Dermis blood vessel endothelial cell (primary cell): ENCODE results near the gene DEF6. TPM values are rescaled to one million over a fixed set of nuclear protein-coding genes. Genes with fewer than 3 reads are reported as not detected.
A peak's percentile ranks its signal among the peaks of the same experiment; 100 is the strongest.

Experiments
- DNase-seq: peaks from one replicate; pipeline ENCODE4 v3.0.0; 2010
- total RNA-seq: library from RNA; depleted of rRNA; stranded (reverse); fragments of >200 nt; gene quantifications from 2 replicates; pipeline ENCODE4 v1.2.3, GENCODE V29; 2014

DEF6 gene
- total RNA-seq, 1 donor from 2014 or later = 1.0 TPM

DNA sequence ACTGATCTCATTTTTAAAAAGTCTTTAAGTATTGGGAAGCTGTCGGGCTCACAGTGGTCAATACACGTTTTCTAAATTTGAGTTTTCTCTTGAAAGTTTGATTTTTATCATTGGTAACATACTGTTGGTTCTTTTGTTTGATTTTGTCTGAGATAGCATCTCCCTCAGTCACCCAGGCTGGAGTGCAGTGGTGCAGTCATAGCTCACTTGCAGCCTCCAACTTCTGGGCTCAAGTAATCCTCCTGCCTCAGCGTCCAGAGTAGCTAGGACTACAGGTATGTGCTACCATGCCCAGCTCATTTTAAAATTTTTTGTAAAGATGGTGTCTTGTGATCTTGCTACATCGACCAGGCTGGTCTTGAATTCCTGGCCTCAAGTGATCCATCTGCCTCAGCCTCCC, 53.8 kb downstream of the DEF6 start:
- DNase-seq = no peak

- DNase-seq = no peak
Observed at GRCh38 chr6:35352735-35353134, 55.1 kb downstream of the DEF6 start.

DNA sequence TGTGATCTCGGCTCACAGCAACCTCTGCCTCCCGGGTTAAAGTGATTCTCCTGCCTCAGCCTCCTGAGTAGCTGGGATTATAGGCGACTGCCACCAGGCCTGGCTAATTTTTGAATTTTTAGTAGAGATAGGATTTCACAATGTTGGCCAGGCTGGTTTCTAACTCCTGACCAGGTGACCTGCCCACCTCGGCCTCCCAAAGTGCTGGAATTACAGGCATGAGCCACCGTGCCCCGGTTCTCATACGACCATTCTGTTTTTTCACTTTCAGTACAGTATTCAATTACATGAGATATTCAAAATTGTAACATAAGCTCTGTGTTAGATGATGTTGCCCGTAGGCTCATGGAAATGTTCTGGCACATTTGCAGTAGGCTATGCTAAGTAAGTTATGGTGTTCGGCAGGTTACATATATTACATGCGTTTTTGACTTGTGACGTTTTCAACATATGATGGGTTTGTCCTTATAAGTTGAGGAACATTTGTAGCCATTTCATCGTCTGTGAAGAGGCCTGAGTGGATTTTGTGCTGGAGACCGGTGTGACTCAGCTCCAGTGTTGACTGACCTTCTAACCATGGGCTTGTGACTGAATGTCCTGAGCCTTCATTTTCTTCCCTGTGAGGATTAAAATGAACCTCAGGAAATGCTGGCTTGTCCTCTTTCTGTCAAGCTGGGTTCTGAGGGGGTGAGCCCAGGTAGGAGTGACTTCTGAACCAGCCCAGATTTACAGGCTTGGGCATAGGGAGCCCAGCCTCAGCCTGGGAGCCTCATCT, 56.9 kb downstream of the DEF6 start:
- no peak for DNase-seq

- no peak for DNase-seq
Observed at GRCh38 chr6:35356391-35356790, 58.8 kb downstream of the DEF6 start.

DNA sequence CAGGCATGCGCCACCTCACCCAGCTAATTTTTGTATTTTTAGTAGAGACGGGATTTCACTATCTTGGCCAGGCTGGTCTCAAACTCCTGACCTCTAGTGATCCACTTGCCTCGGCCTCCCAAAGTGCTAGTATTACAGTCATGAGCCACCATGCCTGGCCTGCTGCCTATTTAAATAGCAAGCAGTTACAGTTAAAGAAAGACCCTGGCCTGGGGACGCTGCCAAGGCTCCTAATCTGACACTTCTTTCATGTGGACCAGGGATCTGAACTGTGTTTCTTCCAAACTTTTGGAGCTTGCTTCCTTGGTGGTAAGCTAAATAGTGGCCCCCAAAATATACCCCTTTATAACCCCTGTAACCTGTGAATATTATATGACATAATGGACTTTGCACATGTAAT, 60.1 kb downstream of the DEF6 start:
- no peak for DNase-seq

DNA sequence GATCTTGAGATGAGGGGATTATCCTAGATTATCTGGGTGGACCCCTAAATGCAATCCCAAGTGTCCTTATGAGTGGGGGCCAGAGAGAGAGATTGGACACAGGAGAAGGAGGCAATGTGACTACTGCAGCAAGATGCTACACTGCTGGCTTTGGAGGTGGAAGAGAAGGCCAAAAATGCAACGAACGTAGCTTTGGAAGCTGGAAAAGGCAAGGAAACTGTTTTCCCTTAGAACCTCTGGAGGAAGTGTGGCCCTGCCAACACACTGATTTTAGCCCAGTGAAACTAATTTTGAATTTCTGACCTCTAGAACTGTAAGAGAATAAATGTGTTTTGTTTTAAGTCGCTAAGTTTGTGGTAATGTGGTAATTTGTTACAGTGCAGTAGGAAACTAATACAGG, 60.5 kb downstream of the DEF6 start:
- no peak for DNase-seq

DNA sequence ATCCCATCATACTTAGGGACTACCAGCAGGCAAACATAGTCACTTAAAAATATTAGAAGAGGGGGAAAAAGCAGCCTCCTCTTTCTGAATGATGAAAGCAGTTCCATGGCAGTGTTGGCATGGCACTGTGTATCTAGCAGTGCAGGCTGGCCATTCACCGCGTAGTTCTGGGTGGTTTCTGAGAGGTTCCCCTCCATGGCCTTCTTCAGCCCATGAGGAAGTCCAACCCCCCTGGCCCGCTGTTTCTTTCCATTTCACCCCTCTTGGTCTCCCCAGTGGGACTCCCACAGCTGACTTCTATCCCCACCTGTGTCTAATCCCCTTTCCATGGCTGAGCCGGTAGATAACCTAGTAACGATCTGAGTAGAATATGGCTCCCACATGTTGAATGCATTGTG, 61.7 kb downstream of the DEF6 start:
- DNase-seq = no peak

DNA sequence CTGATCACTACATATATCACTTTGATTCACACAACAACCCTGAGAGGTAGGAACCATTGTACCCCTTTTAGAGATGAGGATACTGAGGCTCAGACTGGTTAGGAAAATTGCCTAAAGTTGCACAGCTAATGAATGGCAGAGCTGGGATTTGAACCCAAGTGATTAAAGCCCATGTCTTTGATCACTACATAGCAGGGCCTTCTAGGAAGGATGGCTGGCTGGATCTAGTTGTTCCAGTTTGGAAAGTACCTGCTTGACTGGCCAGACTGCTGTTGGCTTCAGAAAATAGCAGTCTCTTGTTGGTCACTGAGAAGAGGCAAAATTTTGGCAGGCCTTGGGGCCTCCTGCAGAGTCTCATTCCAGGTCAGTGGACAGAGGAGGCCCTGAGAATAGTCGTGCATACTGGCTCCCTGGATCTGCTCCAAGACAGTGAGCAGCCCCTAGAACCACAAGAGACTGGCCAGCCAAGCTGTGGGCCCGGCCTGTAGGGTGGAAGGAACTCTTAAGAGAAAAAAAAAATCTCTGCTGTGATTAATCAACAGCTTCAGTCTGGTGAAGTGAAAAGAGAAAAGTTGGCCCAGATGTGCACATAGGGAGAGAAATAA, 62.2 kb downstream of the DEF6 start:
- DNase-seq = no peak

DNA sequence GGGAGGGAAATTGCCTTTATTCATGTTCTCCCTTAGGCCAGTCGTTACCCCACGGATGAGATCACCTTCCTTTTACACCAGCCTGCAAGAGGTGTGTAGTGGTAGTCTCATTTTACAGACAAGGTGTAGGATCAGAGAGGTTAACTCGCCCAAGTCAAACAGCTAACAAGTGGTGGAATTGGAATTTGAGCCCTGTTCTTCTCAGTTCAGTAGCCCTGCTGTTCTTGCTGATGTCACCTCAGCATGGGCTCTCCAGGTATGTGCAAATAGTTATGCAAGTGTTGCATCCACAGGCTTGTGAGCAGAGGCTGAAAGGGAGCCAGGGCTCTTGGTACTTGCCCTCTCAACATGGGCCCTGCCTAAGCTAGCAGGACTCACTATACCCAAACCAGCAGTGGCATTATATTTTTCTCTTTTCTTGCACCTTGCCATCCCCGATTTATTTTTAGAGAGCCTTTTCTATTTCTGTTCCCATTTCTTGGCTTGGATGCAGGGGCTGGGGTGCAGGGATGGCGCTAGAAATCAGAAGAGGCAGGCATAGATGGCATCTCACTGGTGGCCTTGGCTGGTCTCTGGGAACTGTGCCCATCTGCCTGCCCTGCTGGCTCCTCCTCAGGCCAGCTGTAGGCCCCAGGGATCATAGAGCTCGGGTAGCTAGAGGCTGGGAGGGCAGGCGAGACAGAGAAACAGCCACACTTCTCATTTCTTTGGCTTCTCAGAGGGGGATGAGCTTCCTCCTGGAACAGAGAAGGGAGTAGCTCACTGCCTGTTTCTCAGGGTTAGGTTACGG, 62.9 kb downstream of the DEF6 start:
- no peak for DNase-seq

GRCh38 chr6:35362200-35362599, 64.6 kb downstream of the DEF6 start:
- no peak for DNase-seq

DNA sequence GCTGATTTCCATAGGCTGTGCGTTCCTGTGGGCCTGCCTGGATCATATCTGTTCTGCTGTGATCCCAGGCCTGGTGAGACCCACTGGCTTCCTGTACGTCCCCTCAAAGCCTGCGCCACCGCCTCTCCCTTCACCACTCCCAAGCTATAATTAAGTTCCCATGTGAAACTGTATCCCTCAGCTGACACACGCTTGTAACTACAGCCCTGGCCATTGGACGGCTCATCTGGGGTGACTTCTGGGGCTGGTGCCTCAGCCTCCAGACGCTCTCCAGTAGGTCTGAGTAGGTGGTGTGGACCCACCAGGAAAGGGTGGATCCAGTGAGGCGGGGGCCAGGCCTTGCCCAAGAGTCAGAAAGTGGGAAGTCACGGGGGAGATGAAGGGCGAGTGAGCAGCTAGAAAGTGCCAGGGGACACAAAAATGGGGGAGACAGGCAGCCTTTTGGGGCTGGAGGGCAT, 65.7 kb downstream of the DEF6 start:
- DNase-seq = no peak

DNA sequence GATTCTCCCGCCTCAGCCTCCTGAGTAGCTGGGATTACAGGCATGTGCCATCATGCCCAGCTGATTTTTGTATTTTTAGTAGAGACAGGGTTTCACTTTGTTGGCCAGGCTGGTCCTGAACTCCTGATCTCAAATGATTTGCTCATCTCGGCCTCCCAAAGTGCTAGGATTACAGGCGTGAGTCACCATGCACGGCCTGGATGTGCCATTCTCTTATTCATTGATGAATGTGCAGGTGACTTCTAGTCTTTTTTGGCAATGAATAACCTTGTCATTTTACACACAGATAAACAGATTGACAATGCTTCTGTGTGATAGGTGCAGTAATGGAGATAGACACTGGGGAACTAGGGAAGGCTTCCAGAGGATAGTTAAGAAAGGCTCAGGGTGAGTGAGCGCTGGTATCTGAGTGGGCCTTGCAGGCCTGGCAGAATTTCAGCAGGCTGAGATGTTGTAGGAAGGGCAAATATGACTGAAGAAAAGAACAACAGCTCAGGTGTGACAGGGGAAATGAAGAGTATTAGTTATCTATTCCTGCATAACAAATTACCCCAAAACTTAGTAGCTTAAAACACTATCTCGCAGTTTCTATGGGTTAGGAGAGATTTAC, 68.1 kb downstream of the DEF6 start:
- DNase-seq = no peak

DNA sequence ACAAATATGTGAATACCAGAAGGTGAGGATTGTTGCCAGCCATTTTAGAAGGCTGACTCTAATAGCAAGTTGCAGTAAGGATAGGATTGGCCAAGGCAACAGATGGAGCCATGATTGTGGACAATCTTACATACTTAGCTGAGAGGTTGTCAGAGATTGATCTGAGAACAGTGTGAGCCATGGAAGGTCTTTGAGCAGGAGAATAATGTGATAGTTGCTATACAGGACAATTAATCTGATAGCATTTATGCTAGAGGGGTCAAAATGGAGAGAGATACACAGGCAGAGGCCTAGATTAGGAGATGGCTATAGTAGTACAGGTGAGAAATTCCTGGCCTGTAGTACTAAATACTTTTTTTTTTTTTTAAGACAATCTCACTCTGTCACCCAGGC, 68.6 kb downstream of the DEF6 start:
- DNase-seq = no peak

DNA sequence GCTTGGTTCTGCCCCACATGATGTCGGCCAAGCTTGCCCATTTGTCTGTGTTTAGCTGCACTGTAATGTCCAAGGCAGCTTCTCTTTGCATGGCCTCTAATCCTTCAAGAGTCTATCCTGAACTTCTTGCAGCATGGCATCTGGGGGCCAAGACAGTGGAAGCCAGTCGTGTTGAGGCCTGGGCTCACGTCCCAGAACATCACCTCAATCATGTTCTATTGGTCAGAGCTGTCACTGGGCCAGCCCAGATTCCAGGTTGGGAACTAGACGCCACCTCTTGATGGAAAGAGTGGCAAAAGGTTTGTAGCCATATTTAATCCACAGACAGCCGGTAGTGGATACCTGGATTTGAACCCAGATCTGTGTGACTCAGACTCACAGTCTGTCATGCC, 70.0 kb downstream of the DEF6 start:
- DNase-seq = no peak

DNA sequence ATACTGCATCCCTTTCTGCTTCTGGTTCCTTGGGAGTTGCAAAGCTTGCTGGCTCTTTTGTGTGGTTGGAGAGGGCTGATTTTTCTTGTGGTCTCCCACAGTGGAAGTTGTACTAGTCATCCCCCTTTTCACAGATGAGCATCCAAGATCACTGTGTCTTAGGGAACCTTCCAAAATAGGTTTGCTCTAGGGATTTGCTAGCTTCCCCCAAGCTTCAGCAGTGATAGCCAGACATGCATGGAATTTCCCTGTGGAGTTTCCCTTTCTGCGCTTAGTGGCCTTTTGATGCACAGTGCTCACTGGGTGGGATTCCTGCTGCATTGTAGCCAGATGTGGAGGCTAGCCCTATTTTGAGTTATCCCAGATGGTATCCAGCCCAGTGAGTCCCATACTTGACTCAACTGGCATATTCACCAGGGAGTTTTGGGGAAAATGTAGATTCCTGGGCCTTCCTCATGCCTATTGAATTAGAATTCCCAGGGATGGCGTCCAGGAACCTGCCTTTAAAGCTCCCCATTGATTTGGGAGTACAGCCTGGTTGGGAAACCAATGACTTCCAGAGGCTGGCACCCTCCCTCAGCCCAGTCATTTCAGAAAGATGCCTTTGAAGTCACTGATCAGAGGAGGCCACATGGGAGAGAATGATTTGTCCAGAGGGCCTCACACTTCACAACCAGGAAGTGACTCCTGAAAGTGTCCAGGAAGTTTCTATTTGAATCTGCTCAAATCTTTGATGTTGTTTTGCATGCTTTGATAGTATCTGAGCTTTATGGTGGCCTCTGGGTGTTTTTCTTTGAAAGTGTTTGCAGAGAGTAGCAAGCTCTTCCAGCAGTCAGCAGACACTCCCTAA, 70.6 kb downstream of the DEF6 start:
- DNase-seq = peak; percentile 41

DNA sequence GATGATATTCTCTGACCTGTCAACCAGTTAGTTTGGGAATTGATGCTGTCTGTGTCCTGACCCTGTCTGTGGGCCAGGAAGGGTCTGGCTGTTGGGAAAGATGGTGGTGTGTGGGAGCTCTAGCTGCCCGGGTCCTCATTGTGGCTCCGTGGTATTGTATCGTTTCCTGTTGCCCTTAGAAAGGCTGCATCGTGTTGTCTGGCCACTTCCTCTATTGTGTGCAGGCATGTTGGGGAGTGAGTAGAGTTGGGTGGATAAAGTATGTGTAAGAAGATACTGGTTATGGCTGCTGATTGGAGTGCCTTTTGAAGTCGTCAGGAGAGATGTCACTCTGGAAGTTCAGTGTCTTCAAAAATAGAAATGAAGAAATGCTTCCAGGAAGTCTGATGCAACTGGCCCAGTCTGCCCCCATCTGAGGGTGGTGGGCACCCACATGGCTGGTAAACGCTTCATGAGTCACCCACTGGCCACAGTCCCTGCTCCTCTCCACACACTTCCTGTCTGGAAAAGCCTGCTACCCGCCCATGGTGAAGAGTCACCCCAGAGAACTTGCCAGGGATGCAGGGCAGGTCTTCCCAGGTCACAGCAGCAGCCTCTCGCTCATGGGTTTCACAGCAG, 72.6 kb downstream of the DEF6 start:
- peak; percentile 82 for DNase-seq

GRCh38 chr6:35370785-35371493, 73.3 kb downstream of the DEF6 start:
- peak; percentile 13 for DNase-seq
